HG03135 (cell line): ENCODE results near the gene UFSP2.

Experiments
- ATAC-seq: cut with Tn5 transposase; IDR thresholded peaks from one replicate; pipeline ENCODE4 v1.9.1; 2021; ENCODE audit warnings: mild to moderate bottlenecking, moderate library complexity; ENCODE audit not compliant: unreplicated experiment

UFSP2 gene

GRCh38 chr4:185425647-185426352 is at the start of gene UFSP2:
TSS of gene UFSP2 (minus strand) at chr4:185425964. CDS start at chr4:185425868, 96 bp downstream.
- ATAC-seq: peak; percentile 93

- no peak for ATAC-seq
Measured at GRCh38 chr4:185473247-185473646, 47.5 kb upstream of the UFSP2 start.

- ATAC-seq: no peak
Measured at GRCh38 chr4:185472103-185472542, 46.4 kb upstream of the UFSP2 start.

- peak; percentile 89 for ATAC-seq
Measured at GRCh38 chr4:185471235-185472102, 45.7 kb upstream of the UFSP2 start, which contains the start of gene CCDC110. TSS of gene CCDC110 (minus strand) at chr4:185471733. CDS start at chr4:185471683, 50 bp downstream.

GRCh38 chr4:185470501-185471195 is 44.9 kb upstream of the UFSP2 start:
- peak; percentile 7 for ATAC-seq

GRCh38 chr4:185469580-185470154 is 43.9 kb upstream of the UFSP2 start:
- no peak for ATAC-seq

GRCh38 chr4:185468999-185469398 is 43.2 kb upstream of the UFSP2 start:
- no peak for ATAC-seq

- no peak for ATAC-seq
Measured at GRCh38 chr4:185467991-185468390, 42.2 kb upstream of the UFSP2 start.

GRCh38 chr4:185467101-185467500 is 41.3 kb upstream of the UFSP2 start:
- no peak for ATAC-seq

GRCh38 chr4:185465707-185466106 is 39.9 kb upstream of the UFSP2 start:
- no peak for ATAC-seq

- ATAC-seq: no peak
Measured at GRCh38 chr4:185464887-185465286, 39.1 kb upstream of the UFSP2 start.

- ATAC-seq: no peak
Measured at GRCh38 chr4:185464183-185464582, 38.4 kb upstream of the UFSP2 start.

- ATAC-seq: no peak
Measured at GRCh38 chr4:185463541-185463940, 37.8 kb upstream of the UFSP2 start.

- no peak for ATAC-seq
Measured at GRCh38 chr4:185461565-185461964, 35.8 kb upstream of the UFSP2 start.

- ATAC-seq: no peak
Measured at GRCh38 chr4:185457136-185457535, 31.4 kb upstream of the UFSP2 start.

- ATAC-seq: no peak
Measured at GRCh38 chr4:185456131-185456530, 30.4 kb upstream of the UFSP2 start.

- no peak for ATAC-seq
Measured at GRCh38 chr4:185445209-185445608, 19.4 kb upstream of the UFSP2 start.

GRCh38 chr4:185441479-185441878 is 15.7 kb upstream of the UFSP2 start:
- ATAC-seq: no peak

- ATAC-seq: no peak
Measured at GRCh38 chr4:185437809-185438208, 12.0 kb upstream of the UFSP2 start.

GRCh38 chr4:185435466-185435865 is 9.7 kb upstream of the UFSP2 start:
- ATAC-seq: no peak

- ATAC-seq: no peak
Measured at GRCh38 chr4:185429660-185430059, 3.9 kb upstream of the UFSP2 start.
